DMS114 treated with DMSO at 0.1 percent for 48 hours (cell line): Measurements from ENCODE around the gene SARS2.

Experiments used
- DNase-seq: peaks from one replicate; lab custom pipeline; 2025; ENCODE audit not compliant: unreplicated experiment; lab: John Stamatoyannopoulos, UW

Gene SARS2

DNA sequence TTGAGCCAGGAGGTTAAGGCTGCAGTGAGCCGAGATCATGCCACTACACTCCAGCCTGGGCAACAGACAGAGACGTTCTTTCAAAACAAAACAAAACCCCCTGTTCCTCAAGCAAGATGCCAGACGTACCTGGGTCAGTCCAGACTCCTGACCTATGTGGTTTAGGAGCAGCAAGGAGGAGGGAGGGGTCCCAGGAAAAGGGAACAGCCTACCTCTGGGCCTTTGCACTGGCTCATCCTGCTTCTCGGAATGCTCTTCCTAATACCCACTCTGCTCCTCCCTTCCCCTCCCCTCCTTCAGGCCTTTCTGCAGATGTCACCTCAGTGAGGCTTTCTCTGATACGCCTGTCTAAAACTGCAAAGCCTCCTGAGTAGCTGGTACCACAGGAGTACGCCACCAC lies 62.0 kb downstream of the SARS2 start:
- no peak for DNase-seq

DNA sequence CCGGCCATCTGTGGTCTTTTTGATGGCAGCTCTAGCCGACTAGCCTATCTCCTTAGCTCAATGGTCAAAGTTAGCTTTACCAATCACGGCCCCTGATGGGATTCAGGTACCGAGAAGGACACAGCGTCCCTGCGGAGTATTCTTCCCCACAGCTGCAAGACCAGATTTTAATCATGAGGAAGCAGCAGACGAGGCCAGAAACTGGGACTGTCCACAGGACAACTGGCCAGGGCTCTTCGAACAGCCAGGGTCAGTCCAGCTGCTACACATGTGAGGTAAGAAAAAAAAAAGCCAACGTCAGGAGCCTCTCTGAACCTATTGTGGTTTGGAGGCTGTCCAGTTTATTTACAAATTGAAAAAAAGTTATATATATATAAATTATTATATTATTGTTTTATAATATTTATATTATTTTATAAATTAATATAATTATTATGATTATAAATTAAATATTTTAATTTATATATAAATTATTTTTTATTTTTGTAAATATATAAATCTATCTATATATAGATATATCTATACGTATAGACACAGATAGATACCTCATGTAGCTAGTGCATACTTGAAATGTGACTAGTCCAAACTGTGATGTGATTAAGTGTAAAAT lies 63.3 kb downstream of the SARS2 start:
- DNase-seq, result no peak
